Activated T-helper 2 cell treated with anti-CD3 and anti-CD28 coated beads, Interferon-gamma antibody, Interleukin-2, Interleukin-4, amounts not matched to agents 10 μg/mL and 5 μg/mL and 100 μg/mL, durations not matched to agents 14 hours and 24 hours and 36 hours (primary cell): Measurements from ENCODE around the gene HAPLN3. TPM values are rescaled to one million over a fixed set of nuclear protein-coding genes. Genes with fewer than 3 reads are reported as not detected.

Source experiments
- DNase-seq: peaks from one replicate; pipeline ENCODE4 v3.0.0; 2021; ENCODE audit warnings: low spot score
- H3K27ac Mint-ChIP-seq: one replicate; pipeline ENCODE4 v1.8.0; 2021; ENCODE audit warnings: mixed read lengths
- H3K27me3 Mint-ChIP-seq: one replicate; pipeline ENCODE4 v1.8.0; 2021; ENCODE audit warnings: low read depth, mixed read lengths
- H3K36me3 Mint-ChIP-seq: one replicate; pipeline ENCODE4 v1.8.0; 2021; ENCODE audit warnings: low read depth, mixed read lengths
- H3K4me1 Mint-ChIP-seq: one replicate; pipeline ENCODE4 v1.8.0; 2021; ENCODE audit warnings: low read depth, mixed read lengths
- H3K4me3 Mint-ChIP-seq: one replicate; pipeline ENCODE4 v1.8.0; 2021; ENCODE audit warnings: low read depth, mild to moderate bottlenecking, moderate library complexity, mixed read lengths
- H3K9me3 Mint-ChIP-seq: one replicate; pipeline ENCODE4 v1.8.0; 2021; ENCODE audit warnings: mixed read lengths
- intact Hi-C: fragments of 100-400 bp; cut with micrococcal nuclease; formaldehyde crosslinking; loops from one replicate; pipeline ENCODE4 v1.15.1; 2023
- total RNA-seq: library from RNA; stranded (reverse); gene quantifications from 2 replicates; pipeline ENCODE4 v1.2.3, GENCODE V29; 2022

HAPLN3 gene
- total RNA-seq, 1 donor from 2014 or later, result 71.4 TPM

- DNase-seq, result no peak
- Mint-ChIP-seq H3K27me3 (no peaks in the 10 kb centered on the region), H3K4me1 (peaks cover 22% of the 10 kb centered on the region), H3K4me3 (no peak overlapping the region), H3K36me3 (no peaks in the 10 kb centered on the region), H3K9me3 (no peaks in the 10 kb centered on the region), H3K27ac (no peak overlapping the region)
- intact Hi-C loops, result no loop called here
These were observed 12.8 kb upstream of the HAPLN3 start for GRCh38 chr15:88908123-88908522.

GRCh38 chr15:88907111-88907510 lies 11.8 kb upstream of the HAPLN3 start:
- Mint-ChIP-seq H3K4me3 (no peak overlapping the region), H3K27ac (no peak overlapping the region), H3K36me3 (no peaks in the 10 kb centered on the region), H3K4me1 (peaks cover 21% of the 10 kb centered on the region), H3K9me3 (no peaks in the 10 kb centered on the region), H3K27me3 (no peaks in the 10 kb centered on the region)
- intact Hi-C loops, result no loop called here
- DNase-seq, result no peak

DNA sequence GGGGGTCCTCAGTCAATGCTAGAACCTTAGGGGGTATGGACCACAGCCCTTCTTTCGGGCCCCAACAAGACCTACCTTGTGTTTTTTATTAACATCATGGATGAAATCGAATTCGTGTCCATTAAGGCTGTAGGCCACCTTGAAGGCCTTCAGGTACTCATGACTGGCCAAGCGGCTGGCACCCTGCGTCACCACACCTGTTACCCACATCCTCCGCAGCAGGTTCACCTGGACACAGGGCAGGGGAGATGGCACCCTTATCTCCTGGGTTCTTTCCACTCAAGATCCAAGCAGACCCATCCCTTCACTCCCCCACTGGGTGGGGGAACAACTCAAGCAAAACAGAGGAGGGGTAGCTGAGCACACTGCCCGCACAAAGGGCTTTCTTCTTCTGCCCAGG lies 11.2 kb upstream of the HAPLN3 start:
- H3K36me3 Mint-ChIP-seq, result no peaks in the 10 kb centered on the region
- no peaks in the 10 kb centered on the region for H3K27me3 Mint-ChIP-seq
- no peak for DNase-seq
- peaks cover 16% of the 10 kb centered on the region for H3K4me1 Mint-ChIP-seq
- no peak overlapping the region for H3K27ac Mint-ChIP-seq
- no peak overlapping the region for H3K4me3 Mint-ChIP-seq
- intact Hi-C loops, result no loop called here
- H3K9me3 Mint-ChIP-seq, result no peaks in the 10 kb centered on the region

DNA sequence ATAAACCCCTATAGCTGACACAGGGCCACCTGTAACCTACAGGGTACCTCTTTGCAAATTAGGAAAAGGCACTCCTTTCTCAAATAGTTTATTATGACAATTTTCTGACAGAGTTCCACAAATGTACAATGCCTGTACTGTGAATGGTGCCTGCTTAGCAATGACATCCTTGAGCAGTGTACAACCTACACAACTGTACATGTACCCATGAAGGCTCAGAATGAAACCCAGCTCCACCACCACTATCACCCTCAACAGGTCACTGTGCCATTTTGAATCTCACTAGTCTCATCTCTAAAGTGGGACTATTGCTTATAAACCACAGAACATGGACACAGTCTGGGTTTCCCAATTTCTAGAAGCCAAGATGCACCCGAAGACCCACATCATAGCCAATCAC lies 10.8 kb upstream of the HAPLN3 start:
- Mint-ChIP-seq H3K27ac (no peak overlapping the region), H3K4me3 (no peak overlapping the region), H3K27me3 (no peaks in the 10 kb centered on the region), H3K36me3 (no peaks in the 10 kb centered on the region), H3K4me1 (peaks cover 16% of the 10 kb centered on the region), H3K9me3 (no peaks in the 10 kb centered on the region)
- intact Hi-C loops, result no loop called here
- DNase-seq, result no peak

DNA sequence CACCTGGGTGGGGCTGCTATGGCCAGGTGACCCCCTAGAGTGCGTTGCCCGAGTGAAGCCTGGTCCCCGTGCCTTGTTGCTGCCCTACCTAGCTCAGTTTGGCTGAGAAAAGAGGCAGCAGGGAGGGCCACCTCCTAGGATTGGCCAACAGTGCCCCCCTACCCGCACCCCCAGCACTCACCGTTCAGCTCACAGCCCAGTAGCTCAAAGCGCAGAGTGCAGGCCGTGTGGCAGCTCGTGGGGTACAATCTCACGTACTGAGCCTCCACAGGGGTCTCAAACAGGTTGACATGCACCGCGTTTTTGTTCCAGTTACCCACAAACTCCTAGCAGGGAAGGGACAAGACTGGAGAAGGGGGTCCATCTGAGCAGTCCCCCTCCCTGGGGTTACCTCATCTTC lies 10.2 kb upstream of the HAPLN3 start:
- Mint-ChIP-seq H3K27me3 (no peaks in the 10 kb centered on the region), H3K4me1 (peaks cover 16% of the 10 kb centered on the region), H3K9me3 (no peaks in the 10 kb centered on the region), H3K27ac (no peak overlapping the region), H3K4me3 (no peak overlapping the region), H3K36me3 (no peaks in the 10 kb centered on the region)
- no peak for DNase-seq
- intact Hi-C loops, result loop anchor here (2.0 kb wide), 1 partner anchor 111 kb away; no protein-coding TSS in a partner anchor

DNA sequence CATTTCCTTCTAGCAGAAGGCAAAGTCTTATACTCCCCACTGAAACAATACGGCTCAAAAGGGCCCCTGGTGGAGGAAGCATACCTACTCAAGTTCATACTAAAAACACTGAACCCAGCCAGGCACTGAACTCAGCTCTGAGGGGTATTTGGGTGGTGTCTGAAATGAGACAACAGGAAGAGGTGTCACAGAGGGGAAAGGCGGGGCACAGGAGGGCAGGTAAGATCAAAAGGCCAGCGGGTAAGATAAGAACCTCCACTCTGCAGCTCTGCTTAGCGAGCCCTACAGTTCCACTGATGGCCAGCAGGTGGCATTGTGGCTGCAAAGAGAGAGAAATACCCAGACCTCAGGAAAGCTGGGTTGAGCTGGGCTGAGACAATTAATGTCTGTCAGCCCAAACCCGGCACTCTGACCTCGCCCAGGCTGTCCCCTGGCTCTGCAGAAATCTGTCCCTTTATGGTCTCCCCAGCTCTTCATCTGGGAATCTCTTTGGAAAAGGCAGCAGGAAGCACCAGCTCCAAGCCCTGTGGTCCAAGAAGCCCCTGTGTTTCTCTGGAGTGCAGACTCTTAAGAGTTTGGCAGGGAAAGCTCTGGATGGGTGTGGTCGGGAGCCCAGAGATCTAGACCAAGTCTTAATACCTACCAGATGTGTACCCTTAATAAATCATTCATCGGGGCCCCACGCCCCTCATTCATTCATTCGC lies 9.4 kb upstream of the HAPLN3 start:
- Mint-ChIP-seq H3K27ac (peak overlapping the region; percentile 51), H3K36me3 (no peaks in the 10 kb centered on the region), H3K27me3 (no peaks in the 10 kb centered on the region), H3K4me3 (no peak overlapping the region), H3K4me1 (peaks cover 16% of the 10 kb centered on the region), H3K9me3 (no peaks in the 10 kb centered on the region)
- intact Hi-C loops, result loop anchor here (2.0 to 5.0 kb wide), 2 partner anchors 112 to 273 kb away; no protein-coding TSS in a partner anchor
- peak; percentile 90 for DNase-seq

DNA sequence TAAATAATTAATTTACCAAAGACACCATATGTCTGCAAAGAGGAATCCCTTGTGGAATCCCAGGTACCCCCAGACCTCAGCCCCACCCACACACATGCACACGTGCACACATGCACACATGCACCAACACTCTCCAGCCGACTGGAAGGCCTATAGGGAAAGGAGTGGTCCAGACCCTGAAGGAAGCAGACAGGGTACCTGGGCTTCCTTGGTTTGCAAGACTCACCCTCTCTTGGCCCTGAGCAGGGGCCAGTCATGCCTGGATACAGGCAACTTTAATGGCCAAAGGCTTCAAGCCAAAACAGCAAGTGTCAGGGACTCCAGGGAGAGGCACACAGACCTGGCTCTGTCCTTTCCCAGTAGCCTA lies 8.9 kb upstream of the HAPLN3 start:
- H3K4me1 Mint-ChIP-seq, result peaks cover 16% of the 10 kb centered on the region
- no peaks in the 10 kb centered on the region for H3K9me3 Mint-ChIP-seq
- H3K4me3 Mint-ChIP-seq, result no peak overlapping the region
- DNase-seq, result no peak
- H3K36me3 Mint-ChIP-seq, result no peaks in the 10 kb centered on the region
- no peaks in the 10 kb centered on the region for H3K27me3 Mint-ChIP-seq
- intact Hi-C loops, result loop anchor here (2.0 to 5.0 kb wide), 2 partner anchors 113 to 273 kb away; no protein-coding TSS in a partner anchor
- peak overlapping the region; percentile 51 for H3K27ac Mint-ChIP-seq

DNA sequence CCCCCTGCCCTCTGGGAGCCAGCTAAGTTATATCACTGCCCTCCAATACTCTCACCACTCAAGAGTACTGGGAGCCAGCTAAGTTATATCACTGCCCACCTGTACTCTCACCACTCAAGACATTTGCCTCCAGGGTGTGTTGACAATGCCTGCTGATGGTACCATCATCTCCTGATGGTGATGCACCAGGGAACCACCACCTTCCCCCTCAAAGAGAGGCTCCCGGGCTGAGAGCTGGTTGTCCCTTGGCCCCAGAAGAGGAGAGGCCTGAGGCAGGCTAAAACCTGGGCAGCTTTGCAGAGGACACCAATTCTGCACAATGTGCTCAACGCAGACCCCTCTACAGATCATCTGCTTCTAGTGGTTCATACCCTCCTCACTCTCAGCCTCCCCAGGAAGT lies 7.5 kb upstream of the HAPLN3 start:
- H3K27ac Mint-ChIP-seq, result no peak overlapping the region
- intact Hi-C loops, result loop anchor here (5.0 kb wide), 1 partner anchor 274 kb away; no protein-coding TSS in a partner anchor
- peaks cover 17% of the 10 kb centered on the region for H3K4me1 Mint-ChIP-seq
- no peak for DNase-seq
- H3K4me3 Mint-ChIP-seq, result no peak overlapping the region
- no peaks in the 10 kb centered on the region for H3K36me3 Mint-ChIP-seq
- no peaks in the 10 kb centered on the region for H3K9me3 Mint-ChIP-seq
- H3K27me3 Mint-ChIP-seq, result no peaks in the 10 kb centered on the region

GRCh38 chr15:88902221-88902835 lies 7.0 kb upstream of the HAPLN3 start:
- Mint-ChIP-seq H3K9me3 (no peaks in the 10 kb centered on the region), H3K4me3 (no peak overlapping the region), H3K4me1 (peaks cover 22% of the 10 kb centered on the region), H3K27ac (no peak overlapping the region), H3K36me3 (no peaks in the 10 kb centered on the region), H3K27me3 (no peaks in the 10 kb centered on the region)
- intact Hi-C loops, result loop anchor here (5.0 kb wide), 1 partner anchor 275 kb away; no protein-coding TSS in a partner anchor
- no peak for DNase-seq

GRCh38 chr15:88901508-88902220 lies 6.3 kb upstream of the HAPLN3 start:
- H3K27me3 Mint-ChIP-seq, result no peaks in the 10 kb centered on the region
- H3K4me1 Mint-ChIP-seq, result peaks cover 28% of the 10 kb centered on the region
- H3K9me3 Mint-ChIP-seq, result no peaks in the 10 kb centered on the region
- H3K36me3 Mint-ChIP-seq, result no peaks in the 10 kb centered on the region
- no peak overlapping the region for H3K27ac Mint-ChIP-seq
- no peak for DNase-seq
- no peak overlapping the region for H3K4me3 Mint-ChIP-seq
- intact Hi-C loops, result loop anchor here (5.0 kb wide), 1 partner anchor 276 kb away; no protein-coding TSS in a partner anchor

GRCh38 chr15:88900982-88901418 lies 5.7 kb upstream of the HAPLN3 start:
- H3K27me3 Mint-ChIP-seq, result no peaks in the 10 kb centered on the region
- DNase-seq, result no peak
- H3K4me3 Mint-ChIP-seq, result no peak overlapping the region
- intact Hi-C loops, result loop anchor here (5.0 kb wide), 1 partner anchor 276 kb away; no protein-coding TSS in a partner anchor
- H3K27ac Mint-ChIP-seq, result no peak overlapping the region
- H3K36me3 Mint-ChIP-seq, result no peaks in the 10 kb centered on the region
- H3K4me1 Mint-ChIP-seq, result peaks cover 29% of the 10 kb centered on the region
- no peaks in the 10 kb centered on the region for H3K9me3 Mint-ChIP-seq

DNA sequence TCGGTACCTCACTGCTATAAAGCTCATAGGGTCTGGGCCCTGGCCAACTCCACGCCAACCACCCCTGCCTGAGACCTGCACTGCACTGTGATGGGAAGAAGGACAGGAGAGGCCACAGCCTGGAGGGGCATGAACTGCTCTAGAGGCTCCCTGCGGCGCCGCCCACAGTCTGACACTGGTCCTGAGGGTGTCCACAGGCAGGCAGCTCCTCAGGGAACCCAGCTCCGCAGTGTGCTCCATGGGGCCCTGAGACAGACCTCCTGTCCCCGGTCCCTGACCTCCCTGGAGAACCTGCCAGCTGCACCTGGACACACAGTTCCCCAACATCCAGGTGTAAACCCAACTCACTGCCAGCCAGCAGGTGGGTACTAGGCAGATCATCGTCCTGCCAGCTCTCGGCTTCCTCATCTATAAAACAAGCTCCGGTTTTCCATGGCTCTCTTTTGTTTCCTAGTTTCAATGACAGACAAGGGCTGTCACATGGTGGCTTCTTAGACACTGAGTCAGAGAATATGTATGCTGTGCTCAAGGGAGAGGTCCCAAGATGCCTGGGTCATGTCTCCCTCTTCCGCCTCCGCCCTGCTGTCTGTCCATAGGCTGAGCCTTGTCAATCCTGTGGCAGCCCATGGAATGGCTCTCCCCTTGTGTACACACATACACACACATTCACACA lies 5.1 kb upstream of the HAPLN3 start:
- no peaks in the 10 kb centered on the region for H3K36me3 Mint-ChIP-seq
- H3K9me3 Mint-ChIP-seq, result no peaks in the 10 kb centered on the region
- no peak overlapping the region for H3K27ac Mint-ChIP-seq
- intact Hi-C loops, result loop anchor here (5.0 kb wide), 1 partner anchor 277 kb away; no protein-coding TSS in a partner anchor
- no peak overlapping the region for H3K4me3 Mint-ChIP-seq
- H3K27me3 Mint-ChIP-seq, result no peaks in the 10 kb centered on the region
- peaks cover 33% of the 10 kb centered on the region for H3K4me1 Mint-ChIP-seq
- no peak for DNase-seq
